Stimulated activated naive CD4-positive, alpha-beta T cell treated with Interleukin-2 at 50 U/mL for 16 hours (primary cell): ENCODE results near the gene KIR2DL4.
"Not testable (repeated sequence)": the region's sequence is repeated elsewhere in the genome, so short reads cannot be mapped to it uniquely, and the experiment has no call there.

Source experiments
- DNase-seq: peaks from one replicate; lab custom pipeline; 2025; lab: John Stamatoyannopoulos, UW

Gene KIR2DL4

GRCh38 chr19:54803410-54803809 lies at the start of gene KIR2DL4:
Gene KIR2DL4, plus strand, starts transcription at chr19:54803610. Its CDS starts 42 bp downstream, at chr19:54803652.
- no peak for DNase-seq

GRCh38 chr19:54756204-54757110 lies 47.0 kb upstream of the KIR2DL4 start:
- not testable (repeated sequence) for DNase-seq

GRCh38 chr19:54758577-54758976 lies 44.8 kb upstream of the KIR2DL4 start:
- not testable (repeated sequence) for DNase-seq

GRCh38 chr19:54764219-54764618 lies 39.2 kb upstream of the KIR2DL4 start:
- not testable (repeated sequence) for DNase-seq

- not testable (repeated sequence) for DNase-seq
These were observed 36.9 kb upstream of the KIR2DL4 start for GRCh38 chr19:54766464-54766863.

GRCh38 chr19:54769646-54770045 lies 33.8 kb upstream of the KIR2DL4 start, which contains the start of gene KIR2DL1:
Gene KIR2DL1, plus strand, starts transcription at chr19:54769793. Its CDS starts 58 bp downstream, at chr19:54769851.
- not testable (repeated sequence) for DNase-seq

GRCh38 chr19:54770511-54770910 lies 32.9 kb upstream of the KIR2DL4 start:
- not testable (repeated sequence) for DNase-seq

- DNase-seq = not testable (repeated sequence)
These were observed 32.1 kb upstream of the KIR2DL4 start for GRCh38 chr19:54771018-54771960.

- not testable (repeated sequence) for DNase-seq
These were observed 30.7 kb upstream of the KIR2DL4 start for GRCh38 chr19:54772666-54773065.

GRCh38 chr19:54775095-54775815 lies 28.2 kb upstream of the KIR2DL4 start:
- DNase-seq = not testable (repeated sequence)

GRCh38 chr19:54775830-54776229 lies 27.6 kb upstream of the KIR2DL4 start:
- not testable (repeated sequence) for DNase-seq

GRCh38 chr19:54777851-54778250 lies 25.6 kb upstream of the KIR2DL4 start:
- not testable (repeated sequence) for DNase-seq

- DNase-seq = not testable (repeated sequence)
These were observed 24.5 kb upstream of the KIR2DL4 start for GRCh38 chr19:54778896-54779295.

GRCh38 chr19:54782916-54783315 lies 20.5 kb upstream of the KIR2DL4 start:
- not testable (repeated sequence) for DNase-seq

GRCh38 chr19:54786091-54786723 lies 17.2 kb upstream of the KIR2DL4 start:
- not testable (repeated sequence) for DNase-seq

- DNase-seq = not testable (repeated sequence)
These were observed 15.3 kb upstream of the KIR2DL4 start for GRCh38 chr19:54788154-54788553.

- DNase-seq = no peak
These were observed 12.7 kb upstream of the KIR2DL4 start for GRCh38 chr19:54790711-54791110.

- no peak for DNase-seq
These were observed 11.9 kb upstream of the KIR2DL4 start for GRCh38 chr19:54791476-54791875.

- DNase-seq = no peak
These were observed 10.6 kb upstream of the KIR2DL4 start for GRCh38 chr19:54792814-54793213.

GRCh38 chr19:54795758-54796157 lies 7.7 kb upstream of the KIR2DL4 start:
- DNase-seq = no peak

GRCh38 chr19:54804101-54804500 lies 691 bp downstream of the KIR2DL4 start:
- no peak for DNase-seq
